Smooth muscle cell of the brain vasculature (primary cell): ENCODE data around the gene AVP.

Experiments
- DNase-seq: peaks from one replicate; pipeline ENCODE4 v3.0.0-alpha.2; 2012; ENCODE audit warnings: low read depth, low spot score

AVP gene

GRCh38 chr20:3047486-3048419, 36.8 kb downstream of the AVP start:
- DNase-seq = no peak

- DNase-seq = no peak
Observed at GRCh38 chr20:3046677-3047462, 37.7 kb downstream of the AVP start.

GRCh38 chr20:3045816-3046676, 38.5 kb downstream of the AVP start, which contains the start of gene MRPS26:
TSS of gene MRPS26 (plus strand) at chr20:3046052. CDS start at chr20:3046069, 17 bp downstream.
- peak; percentile 51 for DNase-seq

GRCh38 chr20:3045042-3045815, 39.3 kb downstream of the AVP start:
- peak; percentile 49 for DNase-seq

- no peak for DNase-seq
Observed at GRCh38 chr20:3044336-3044965, 40.1 kb downstream of the AVP start.

GRCh38 chr20:3043322-3043721, 41.2 kb downstream of the AVP start, which contains the start of gene GNRH2:
TSS of gene GNRH2 (plus strand) at chr20:3043622. CDS start at chr20:3044415, 793 bp downstream.
- no peak for DNase-seq

GRCh38 chr20:3042625-3043024, 41.9 kb downstream of the AVP start:
- no peak for DNase-seq

- DNase-seq = no peak
Observed at GRCh38 chr20:3041854-3042409, 42.6 kb downstream of the AVP start.

- DNase-seq = no peak
Observed at GRCh38 chr20:3040086-3040485, 44.4 kb downstream of the AVP start.

GRCh38 chr20:3039426-3039825, 45.1 kb downstream of the AVP start:
- DNase-seq = no peak

GRCh38 chr20:3038454-3038853, 46.1 kb downstream of the AVP start:
- DNase-seq = no peak

- no peak for DNase-seq
Observed at GRCh38 chr20:3037654-3038053, 46.9 kb downstream of the AVP start.

- no peak for DNase-seq
Observed at GRCh38 chr20:3032624-3033023, 51.9 kb downstream of the AVP start.
